GM13976 (cell line): Measurements from ENCODE around the gene WDR33.

ENCODE experiments used
- DNase-seq: peaks from one replicate; pipeline ENCODE4 v3.0.0; 2012; ENCODE audit warnings: low spot score
- CTCF ChIP-seq: IDR thresholded peaks from 2 replicates; pipeline ENCODE4 v1.5.1; 2012; ENCODE audit warnings: borderline replicate concordance, mild to moderate bottlenecking; ENCODE audit not compliant: insufficient read depth; ENCODE audit errors: extremely low read depth, missing control alignments, control extremely low read depth
- in situ Hi-C: fragments of 300-500 bp; cut with MboI; formaldehyde crosslinking; loops from one replicate; pipeline ENCODE4 v1.12.0; 2022; ENCODE audit warnings: low sequenced_read_pairs, mixed read lengths, inconsistent platforms; ENCODE audit not compliant: unreplicated experiment

WDR33 gene

GRCh38 chr2:127733816-127734537, 77.0 kb downstream of the WDR33 start:
- in situ Hi-C loops = no loop called here
- no peak for DNase-seq
- TF ChIP-seq CTCF = no peak

GRCh38 chr2:127733113-127733815, 77.7 kb downstream of the WDR33 start:
- in situ Hi-C loops = no loop called here
- no peak for TF ChIP-seq CTCF
- no peak for DNase-seq

- no peak for TF ChIP-seq CTCF
- in situ Hi-C loops = no loop called here
- DNase-seq = no peak
These were observed 84.7 kb downstream of the WDR33 start for GRCh38 chr2:127726158-127726880.

GRCh38 chr2:127722807-127723206, 88.2 kb downstream of the WDR33 start:
- in situ Hi-C loops = no loop called here
- TF ChIP-seq CTCF = no peak

GRCh38 chr2:127721978-127722355, 89.0 kb downstream of the WDR33 start:
- no peak for DNase-seq
- TF ChIP-seq CTCF = no peak
- in situ Hi-C loops = no loop called here

More at GRCh38 chr2:127722807-127723206, 88.2 kb downstream of the WDR33 start:
- no peak for DNase-seq

GRCh38 chr2:127721311-127721977, 89.5 kb downstream of the WDR33 start:
- in situ Hi-C loops = no loop called here
- TF ChIP-seq CTCF = no peak
- no peak for DNase-seq
